ENCODE measurements around the gene SHANK3. TPM values are rescaled to one million over a fixed set of nuclear protein-coding genes. Genes with fewer than 3 reads are reported as not detected.

SHANK3 gene
- total and polyA plus RNA-seq, 2 of the 8 experiments (the other 6 are each of a cell fraction or from before 2014, with no cell fraction given): 1.5 to 6.0 TPM

- TF ChIP-seq CHD7 (IDR thresholded peaks at IDR 0.05; ENCODE audit: insufficient replicate concordance, low read length) (no peak), GABPA (IDR thresholded peaks at IDR 0.05; ENCODE audit: borderline replicate concordance, insufficient read depth, low read length) (no peak), KDM5A (IDR thresholded peaks at IDR 0.05; ENCODE audit: low read length) (no peak), TCF12 (IDR thresholded peaks at IDR 0.05; ENCODE audit: low read depth, low read length) (no peak), E2F6 (IDR thresholded peaks at IDR 0.05) (no peak), KDM4A (IDR thresholded peaks at IDR 0.05; ENCODE audit: low read depth, low read length, severe bottlenecking) (no peak), YY1 (IDR thresholded peaks at IDR 0.05; ENCODE audit: low read depth, low read length) (no peak), HDAC2 (IDR thresholded peaks at IDR 0.05; ENCODE audit: borderline replicate concordance in 1 of 2, low read depth in 2 of 2, low read length in 2 of 2) (no peak), JUN (IDR thresholded peaks at IDR 0.05; ENCODE audit: low read depth, low read length) (no peak)
Measured at GRCh38 chr22:50676180-50676636, 3.6 kb downstream of the SHANK3 start (continued).
